ENCODE data around the gene ARHGAP35.

DNA sequence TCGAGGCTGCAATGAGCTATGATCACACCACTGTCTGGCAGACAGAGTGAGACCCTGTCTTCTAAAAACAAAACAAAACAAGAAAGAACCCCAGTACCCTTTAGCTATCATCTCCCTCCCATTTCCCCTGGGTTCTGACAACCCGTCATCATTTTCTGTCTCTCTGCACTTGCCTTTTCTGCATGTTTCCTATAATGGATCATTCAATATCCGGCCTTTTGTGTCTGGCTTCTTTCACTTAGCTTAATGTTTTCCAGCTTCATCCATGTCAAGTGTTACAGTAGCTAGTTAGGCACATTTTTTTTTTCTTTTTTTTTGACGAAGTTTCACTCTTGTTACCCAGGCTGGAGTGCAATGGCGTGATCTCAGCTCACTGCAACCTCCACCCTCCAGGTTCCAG lies 26.7 kb upstream of the ARHGAP35 start:
- TF ChIP-seq, protein P1, sequence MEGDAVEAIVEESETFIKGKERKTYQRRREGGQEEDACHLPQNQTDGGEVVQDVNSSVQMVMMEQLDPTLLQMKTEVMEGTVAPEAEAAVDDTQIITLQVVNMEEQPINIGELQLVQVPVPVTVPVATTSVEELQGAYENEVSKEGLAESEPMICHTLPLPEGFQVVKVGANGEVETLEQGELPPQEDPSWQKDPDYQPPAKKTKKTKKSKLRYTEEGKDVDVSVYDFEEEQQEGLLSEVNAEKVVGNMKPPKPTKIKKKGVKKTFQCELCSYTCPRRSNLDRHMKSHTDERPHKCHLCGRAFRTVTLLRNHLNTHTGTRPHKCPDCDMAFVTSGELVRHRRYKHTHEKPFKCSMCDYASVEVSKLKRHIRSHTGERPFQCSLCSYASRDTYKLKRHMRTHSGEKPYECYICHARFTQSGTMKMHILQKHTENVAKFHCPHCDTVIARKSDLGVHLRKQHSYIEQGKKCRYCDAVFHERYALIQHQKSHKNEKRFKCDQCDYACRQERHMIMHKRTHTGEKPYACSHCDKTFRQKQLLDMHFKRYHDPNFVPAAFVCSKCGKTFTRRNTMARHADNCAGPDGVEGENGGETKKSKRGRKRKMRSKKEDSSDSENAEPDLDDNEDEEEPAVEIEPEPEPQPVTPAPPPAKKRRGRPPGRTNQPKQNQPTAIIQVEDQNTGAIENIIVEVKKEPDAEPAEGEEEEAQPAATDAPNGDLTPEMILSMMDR (IDR thresholded peaks at IDR 0.05) = no peak
- TF ChIP-seq ZFX (IDR thresholded peaks at IDR 0.05; ENCODE audit: borderline replicate concordance) = no peak
